Measurements from ENCODE around the gene GRIN2C. TPM values are rescaled to one million over a fixed set of nuclear protein-coding genes. Genes with fewer than 3 reads are reported as not detected.
"Not testable (repeated sequence)": the region's sequence is repeated elsewhere in the genome, so short reads cannot be mapped to it uniquely, and the experiment has no call there.

Gene GRIN2C
- 0.02 TPM in 1 of 2 replicates, not detected in the other for total RNA-seq (2014; rRNA removed; shearing (Covaris generic))

DNA sequence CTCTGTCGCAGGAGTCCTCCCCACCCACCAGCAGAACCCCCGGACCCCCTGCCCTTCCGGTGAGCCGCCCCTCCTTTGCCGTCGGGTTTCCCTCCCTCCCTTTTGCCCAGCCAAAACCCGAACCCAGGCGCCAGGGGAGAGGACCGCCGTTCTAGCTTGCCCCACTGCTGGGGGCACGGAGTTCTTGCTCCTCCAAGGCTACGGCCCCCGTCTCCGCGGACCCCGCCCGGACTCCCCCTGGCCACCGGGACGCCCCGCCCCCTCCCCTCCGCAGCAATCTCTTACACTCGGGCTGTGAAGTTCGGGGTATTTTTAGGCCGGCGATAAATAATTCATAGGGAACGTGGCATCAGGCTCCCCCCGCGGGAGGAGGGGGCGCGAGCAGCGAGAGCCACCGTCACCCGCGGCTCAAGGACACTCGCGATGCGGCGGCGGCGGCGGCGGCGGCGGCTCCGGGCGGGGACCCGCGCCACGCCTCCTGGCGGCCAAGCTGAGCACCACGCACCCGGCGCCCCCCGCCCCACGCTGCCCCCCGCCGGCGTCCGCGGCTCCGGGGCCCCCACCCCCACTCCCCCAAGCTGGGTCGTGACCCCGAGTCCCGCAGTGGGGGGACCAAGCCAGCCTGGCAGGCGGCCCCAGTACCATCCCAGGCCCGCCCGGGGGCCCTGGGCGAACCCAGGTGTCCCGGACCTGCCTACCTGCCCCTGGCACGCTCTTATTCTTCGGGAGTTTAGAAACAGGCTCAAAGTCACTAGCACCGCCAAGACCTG, at the start of gene GRIN2C:
Gene GRIN2C, minus strand, starts transcription at position 427 of the 770 bp plus-strand sequence. CDS start 4,793 bp downstream, outside the sequence.
- no peak for DNase-seq (ENCODE audit: low read depth)

- not testable (repeated sequence) for DNase-seq (ENCODE audit: low read depth)
Measured at GRCh38 chr17:74909097-74909496, 49.4 kb upstream of the GRIN2C start.

DNA sequence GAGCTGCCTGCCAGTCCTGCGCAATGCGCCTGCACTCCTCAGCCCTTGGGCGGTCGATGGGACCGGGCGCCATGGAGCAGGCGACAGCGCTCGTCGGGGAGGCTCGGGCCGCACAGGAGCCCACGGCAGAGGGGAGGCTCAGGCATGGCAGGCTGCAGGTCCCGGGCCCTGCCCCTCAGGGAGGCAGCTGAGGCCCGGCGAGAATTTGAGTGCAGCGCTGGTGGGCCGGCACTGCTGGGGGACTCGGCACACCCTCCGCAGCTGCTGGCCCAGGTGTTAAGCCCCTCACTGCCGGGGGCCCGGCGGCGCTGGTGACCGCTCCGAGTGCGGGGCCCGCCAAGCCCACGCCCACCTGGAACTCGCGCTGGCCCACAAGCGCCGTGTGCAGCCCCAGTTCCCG, 47.3 kb upstream of the GRIN2C start:
- no peak for DNase-seq (ENCODE audit: low read depth)

- DNase-seq (ENCODE audit: low read depth) = not testable (repeated sequence)
Measured at GRCh38 chr17:74906214-74906793, 46.6 kb upstream of the GRIN2C start.

- no peak for DNase-seq (ENCODE audit: low read depth)
Measured at GRCh38 chr17:74904687-74905409, 45.2 kb upstream of the GRIN2C start.

GRCh38 chr17:74903671-74904070, 44.0 kb upstream of the GRIN2C start:
- no peak for DNase-seq (ENCODE audit: low read depth)

GRCh38 chr17:74903034-74903433, 43.3 kb upstream of the GRIN2C start:
- no peak for DNase-seq (ENCODE audit: low read depth)

DNA sequence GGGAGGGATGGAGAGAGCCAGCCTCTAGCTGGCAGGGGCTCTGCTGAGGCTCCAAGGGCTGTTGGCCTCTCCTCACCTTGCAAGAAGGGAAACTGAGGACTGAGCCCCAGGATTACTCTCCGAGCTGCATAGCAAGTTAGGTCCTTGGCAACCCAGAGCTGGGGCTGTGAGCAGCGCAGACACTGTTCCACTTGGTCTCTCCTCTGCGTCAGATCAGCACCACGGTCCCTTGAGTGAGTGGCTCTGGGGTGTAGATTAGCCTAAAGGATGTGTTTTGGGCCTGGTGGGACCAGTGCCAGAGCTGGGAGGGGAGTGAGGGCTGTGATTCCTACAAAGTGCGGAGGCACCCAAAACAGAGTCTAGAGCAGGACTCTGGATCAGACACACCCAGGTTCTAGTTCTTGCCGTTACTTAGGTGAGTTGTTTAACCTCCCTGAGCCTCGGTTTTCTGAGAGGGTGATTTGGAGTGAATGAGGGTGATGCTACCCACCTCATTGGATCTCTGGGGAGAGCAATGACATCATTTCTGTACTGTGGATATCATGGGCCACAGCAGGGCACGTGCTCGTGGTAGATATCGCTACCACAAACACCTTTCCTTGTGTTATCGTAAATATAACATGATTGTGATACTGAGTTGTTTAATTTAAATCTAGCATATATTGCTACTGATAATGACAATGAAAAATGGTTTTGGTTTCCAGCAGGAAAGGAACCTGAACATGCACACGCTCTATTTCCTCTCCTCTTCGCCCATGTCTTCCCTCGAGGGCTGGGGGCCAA, 41.9 kb upstream of the GRIN2C start:
- DNase-seq (ENCODE audit: low read depth) = no peak

DNA sequence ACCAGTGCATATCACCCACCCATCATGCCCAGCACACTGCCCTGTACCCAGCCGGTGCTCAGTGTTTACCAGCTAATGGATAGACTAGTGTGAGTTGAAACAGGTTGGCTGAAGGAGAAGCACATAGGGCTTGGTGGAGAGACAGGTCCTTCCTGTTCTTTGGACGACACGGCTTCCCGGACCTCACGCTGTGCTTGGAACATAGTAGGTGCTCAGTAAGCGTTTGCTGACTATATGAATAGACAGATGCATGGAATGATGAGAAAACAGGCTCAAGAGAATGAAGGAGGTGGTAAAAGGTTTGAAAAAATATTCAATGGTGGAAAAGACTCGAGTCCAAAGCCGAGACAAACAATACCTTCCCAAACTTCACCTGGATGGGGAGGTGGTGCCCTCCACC, 40.5 kb upstream of the GRIN2C start:
- DNase-seq (ENCODE audit: low read depth) = no peak

DNA sequence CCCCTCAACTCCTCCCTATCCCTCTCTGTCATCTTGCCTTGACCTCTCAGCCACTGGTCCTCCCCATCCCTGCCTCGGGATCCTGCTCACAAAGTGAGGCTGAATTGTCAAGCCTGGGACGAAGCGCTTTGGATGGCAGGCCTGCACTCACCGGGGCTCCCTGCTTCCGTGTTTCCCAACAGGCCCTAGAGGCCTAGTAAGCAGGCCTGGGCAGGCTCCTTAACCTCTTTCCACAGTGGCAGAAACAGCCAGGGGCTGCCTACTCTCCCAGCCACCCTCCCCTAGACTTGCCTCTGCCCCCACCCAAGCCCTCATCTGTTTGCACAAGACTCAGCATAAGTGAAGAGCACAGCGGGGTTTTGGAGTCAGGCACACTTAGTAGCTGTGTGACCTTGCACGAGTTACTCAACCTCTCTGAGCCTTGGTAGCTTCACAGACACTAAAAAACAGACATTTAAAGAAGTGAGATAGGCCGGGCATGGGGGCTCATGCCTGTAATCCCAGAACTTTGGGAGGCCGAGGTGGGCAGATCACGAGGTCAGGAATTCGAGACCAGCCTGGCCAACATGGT, 38.8 kb upstream of the GRIN2C start:
- DNase-seq (ENCODE audit: low read depth) = no peak

DNA sequence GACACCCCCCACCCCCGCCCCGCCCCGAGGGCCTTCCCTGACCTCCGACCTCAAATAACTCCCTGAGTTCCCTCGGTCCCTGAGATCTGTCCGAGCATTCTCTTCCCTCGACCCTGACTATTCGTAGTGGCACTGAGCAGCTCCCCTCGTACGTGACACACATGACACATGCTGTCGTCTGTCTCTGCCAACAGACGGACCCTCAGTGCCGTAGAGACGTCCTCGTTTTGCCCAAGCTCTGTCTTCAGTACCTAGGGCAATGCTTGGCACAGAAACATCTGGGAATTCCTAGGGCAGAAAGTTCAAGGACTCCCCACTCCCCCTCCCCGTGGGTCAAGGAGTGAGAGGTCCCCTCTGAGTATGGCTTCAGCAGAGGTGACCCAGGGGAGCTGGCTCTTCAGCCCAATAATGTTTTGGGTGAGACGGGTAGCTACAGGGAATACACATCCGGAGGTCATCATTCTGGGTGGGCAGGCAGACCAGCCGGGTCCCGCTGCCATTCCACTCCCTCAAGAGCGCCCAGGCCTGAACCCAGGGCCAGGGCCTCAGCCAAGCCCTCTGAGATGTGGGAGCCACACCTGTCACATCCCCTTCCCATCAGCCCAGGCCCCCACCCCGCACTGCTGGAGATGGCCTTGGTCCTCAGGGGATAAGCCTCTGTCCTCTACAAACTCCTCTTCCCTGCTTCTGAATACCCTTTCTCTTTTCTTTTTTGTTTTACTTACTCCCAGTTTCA, 34.4 kb upstream of the GRIN2C start:
- DNase-seq (ENCODE audit: low read depth) = no peak

- no peak for DNase-seq (ENCODE audit: low read depth)
Measured at GRCh38 chr17:74892974-74893911, 33.6 kb upstream of the GRIN2C start, which contains the start of gene FADS6. TSS of gene FADS6 (minus strand) at chr17:74893633. CDS start at chr17:74893595, 38 bp downstream.

DNA sequence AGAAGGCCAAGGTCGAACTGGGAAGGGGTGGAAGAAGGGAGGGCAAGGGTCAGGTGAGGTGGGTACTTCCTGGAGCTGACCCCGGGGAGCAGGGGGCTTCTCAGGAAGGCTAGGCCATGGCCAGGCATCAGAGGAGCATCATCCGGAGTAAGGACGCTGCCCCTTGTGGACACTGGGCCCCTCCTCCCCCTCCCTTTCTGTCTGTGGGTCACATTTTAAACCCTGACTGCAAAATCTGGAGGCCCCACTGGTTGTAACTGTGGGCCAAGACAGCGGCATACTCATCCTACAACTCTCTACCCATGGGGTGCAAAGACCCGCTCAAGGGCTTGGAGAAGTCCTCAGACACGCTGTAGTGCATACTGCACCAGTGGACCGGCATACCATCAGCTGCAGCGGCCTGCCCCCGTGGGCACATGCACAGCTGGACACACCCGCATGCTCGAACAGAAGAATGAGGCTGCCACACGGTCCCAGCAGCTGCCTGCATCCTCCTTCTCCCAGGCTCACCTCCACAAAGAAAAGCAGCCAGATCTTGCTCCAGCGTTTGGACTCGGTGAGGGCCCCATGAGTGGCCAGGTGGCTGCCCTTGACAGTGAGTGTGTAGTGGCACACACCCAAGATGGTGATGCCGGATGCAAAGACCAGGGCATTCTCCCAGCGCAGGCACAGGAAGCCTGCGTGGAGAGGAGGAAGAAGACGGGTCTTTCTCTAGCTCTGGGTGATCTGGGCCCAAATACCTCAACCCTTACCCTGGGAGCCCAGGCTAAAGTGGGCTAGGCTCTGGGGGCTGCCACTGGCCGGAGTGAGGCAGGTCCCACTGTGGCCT, 32.5 kb upstream of the GRIN2C start:
- DNase-seq (ENCODE audit: low read depth) = no peak

GRCh38 chr17:74890554-74890953, 30.9 kb upstream of the GRIN2C start:
- no peak for DNase-seq (ENCODE audit: low read depth)

GRCh38 chr17:74888469-74888868, 28.8 kb upstream of the GRIN2C start:
- DNase-seq (ENCODE audit: low read depth) = no peak

DNA sequence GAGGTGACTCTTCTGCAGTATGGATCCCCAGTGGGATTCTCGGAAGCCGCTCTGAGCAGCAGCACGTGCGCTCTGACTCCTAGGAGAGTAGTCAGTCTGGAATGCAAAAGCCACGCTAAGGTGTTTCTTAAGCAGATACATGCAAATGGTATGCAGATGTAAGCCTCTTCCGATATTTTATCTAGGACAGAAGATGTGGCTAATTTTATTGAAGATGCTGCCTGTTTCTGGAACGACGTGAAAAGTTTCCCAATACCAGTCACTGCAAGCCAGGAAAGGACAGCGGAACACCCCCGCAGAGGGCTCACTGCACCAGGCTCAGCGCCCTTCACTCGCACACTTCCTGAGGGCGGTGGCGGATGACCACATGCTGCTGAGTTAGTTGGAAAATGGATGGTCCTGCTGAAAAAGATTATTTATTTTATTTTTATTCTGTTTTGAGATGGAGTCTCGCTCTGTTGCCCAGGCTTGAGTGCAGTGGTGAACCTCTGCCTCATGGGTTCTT, 23.6 kb upstream of the GRIN2C start:
- DNase-seq (ENCODE audit: low read depth) = no peak

GRCh38 chr17:74882517-74883240, 23.0 kb upstream of the GRIN2C start:
- DNase-seq (ENCODE audit: low read depth) = no peak

GRCh38 chr17:74881073-74881472, 21.4 kb upstream of the GRIN2C start:
- DNase-seq (ENCODE audit: low read depth) = no peak

Measured in M059J (cell line).